ENCODE data around the gene SETD5.

- TF ChIP-seq POLR2A (IDR thresholded peaks at IDR 0.05; ENCODE audit: low read depth, low read length) (no peak), POLR2AphosphoS5 (IDR thresholded peaks at IDR 0.05; ENCODE audit: low read depth, low read length) (no peak)
Observed at GRCh38 chr3:9433627-9434521, 36.5 kb downstream of the SETD5 start.

Measured in GM12892 (cell line).